Thymus (tissue), 11 donors: ENCODE results near the gene LRP1B. TPM values are rescaled to one million over a fixed set of nuclear protein-coding genes. Genes with fewer than 3 reads are reported as not detected.

Experiments used
- DNase-seq, 9 donors: peaks; one replicate each; pipeline ENCODE4 v3.0.0-alpha.2; 2013; ENCODE audit warnings: low spot score in 9 of 9, low read depth in 6 of 9, missing footprints in 1 of 9
- H3K27ac ChIP-seq, 2 donors: one replicate each; pipeline ENCODE4 v1.5.1; 2013; ENCODE audit warnings: control low read depth in 1 of 2, low read depth in 1 of 2, low read length in 1 of 2, mild to moderate bottlenecking in 1 of 2, moderate library complexity in 1 of 2
- H3K27me3 ChIP-seq, 2 donors: one replicate each; pipeline ENCODE4 v1.5.1; 2013; ENCODE audit warnings: low read length in 1 of 2; ENCODE audit not compliant: control insufficient read depth in 2 of 2, insufficient read depth in 1 of 2
- H3K36me3 ChIP-seq, 2 donors: one replicate each; pipeline ENCODE4 v1.5.1; 2013; ENCODE audit warnings: low read length in 1 of 2, mild to moderate bottlenecking in 1 of 2, moderate library complexity in 1 of 2; ENCODE audit not compliant: control insufficient read depth in 2 of 2, insufficient read depth in 2 of 2
- H3K4me1 ChIP-seq, 2 donors: one replicate each; pipeline ENCODE4 v1.5.1; 2013; ENCODE audit warnings: low read length in 2 of 2; ENCODE audit not compliant: control insufficient read depth in 2 of 2, insufficient read depth in 2 of 2
- H3K4me3 ChIP-seq, 2 donors: one replicate each; pipeline ENCODE4 v1.5.1; 2013; ENCODE audit warnings: low read length in 2 of 2, control low read depth in 1 of 2, mild to moderate bottlenecking in 1 of 2
- H3K9me3 ChIP-seq, 2 donors: one replicate each; pipeline ENCODE4 v1.5.1; 2013; ENCODE audit warnings: low read length in 1 of 2, mild to moderate bottlenecking in 1 of 2; ENCODE audit not compliant: control insufficient read depth in 2 of 2, insufficient read depth in 1 of 2
- WGBS: extraction: QIAGEN DNeasy Blood & Tissue Kit; methylation state at CpG from one replicate; pipeline ENCODE4 v1.1.7; 2013; 5-methylcytosine and 5-hydroxymethylcytosine counted together
- polyA plus RNA-seq: library from polyadenylated mRNA; stranded (reverse); fragments of 200-250 nt; gene quantifications from one replicate; pipeline ENCODE4 v1.2.3, GENCODE V29; 2013
- total RNA-seq: library from RNA; stranded (reverse); fragments of 120-200 nt; gene quantifications from one replicate; pipeline ENCODE4 v1.2.4, GENCODE V29; 2013
- donor health status: healthy.

Gene LRP1B
- total and polyA plus RNA-seq, 2 donors, result 0.18 to 0.28 TPM

- WGBS, result 90% methylated on average over 1 of the region's 1 CpG
- no peaks in the 10 kb centered on the region for H3K4me1 ChIP-seq
- DNase-seq, result no peak
- no peak overlapping the region for H3K27ac ChIP-seq
- H3K4me3 ChIP-seq, result no peak overlapping the region
- H3K27me3 ChIP-seq, result no peaks in the 10 kb centered on the region
- H3K9me3 ChIP-seq, result no peaks in the 10 kb centered on the region
- no peaks in the 10 kb centered on the region for H3K36me3 ChIP-seq
Observed at GRCh38 chr2:141522702-141523101, 608.1 kb downstream of the LRP1B start.

GRCh38 chr2:141522048-141522447 is 608.8 kb downstream of the LRP1B start:
- no peaks in the 10 kb centered on the region for H3K36me3 ChIP-seq
- no peak overlapping the region for H3K27ac ChIP-seq
- no peaks in the 10 kb centered on the region for H3K4me1 ChIP-seq
- no peak for DNase-seq
- H3K4me3 ChIP-seq, result no peak overlapping the region
- WGBS, result 92% methylated on average over 3 of the region's 3 CpGs
- no peaks in the 10 kb centered on the region for H3K9me3 ChIP-seq
- no peaks in the 10 kb centered on the region for H3K27me3 ChIP-seq

- Histone ChIP-seq H3K36me3 (no peaks in the 10 kb centered on the region), H3K4me1 (no peaks in the 10 kb centered on the region), H3K9me3 (no peaks in the 10 kb centered on the region), H3K27ac (no peak overlapping the region), H3K4me3 (no peak overlapping the region), H3K27me3 (no peaks in the 10 kb centered on the region)
- DNase-seq, result no peak
- 94% methylated on average over 2 of the region's 2 CpGs for WGBS
Observed at GRCh38 chr2:141519906-141520305, 610.9 kb downstream of the LRP1B start.

DNA sequence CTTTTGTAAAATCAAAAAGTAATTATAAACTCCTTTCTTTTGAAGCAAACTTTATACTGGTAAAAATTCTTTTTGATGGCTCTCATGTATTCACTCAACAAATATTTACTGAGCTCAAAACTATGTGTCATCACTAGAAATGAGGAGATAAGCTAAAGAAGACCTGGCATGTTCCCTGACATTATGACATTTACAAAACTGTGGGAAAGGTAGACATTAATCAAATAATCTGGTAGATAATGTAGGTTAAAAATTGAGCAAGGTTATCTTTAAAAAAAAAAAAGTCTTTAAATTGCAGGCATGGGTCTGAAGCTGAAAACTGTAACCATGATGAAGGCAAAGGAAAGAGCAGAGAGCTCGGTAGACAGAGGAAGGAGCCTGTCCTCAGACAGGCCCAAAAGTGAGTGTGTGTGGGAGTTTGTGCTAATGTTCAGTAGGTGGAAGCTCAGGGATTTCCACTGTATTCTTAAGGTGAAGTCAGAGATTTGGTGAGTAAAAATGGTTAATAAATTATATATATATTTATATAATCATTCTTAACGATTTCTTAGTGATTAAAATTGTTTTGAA is 612.9 kb downstream of the LRP1B start:
- Histone ChIP-seq H3K27ac (no peak overlapping the region), H3K4me3 (no peak overlapping the region), H3K4me1 (no peaks in the 10 kb centered on the region), H3K36me3 (no peaks in the 10 kb centered on the region), H3K9me3 (no peaks in the 10 kb centered on the region), H3K27me3 (no peaks in the 10 kb centered on the region)
- 95% methylated on average over 2 of the region's 2 CpGs for WGBS
- no peak for DNase-seq

DNA sequence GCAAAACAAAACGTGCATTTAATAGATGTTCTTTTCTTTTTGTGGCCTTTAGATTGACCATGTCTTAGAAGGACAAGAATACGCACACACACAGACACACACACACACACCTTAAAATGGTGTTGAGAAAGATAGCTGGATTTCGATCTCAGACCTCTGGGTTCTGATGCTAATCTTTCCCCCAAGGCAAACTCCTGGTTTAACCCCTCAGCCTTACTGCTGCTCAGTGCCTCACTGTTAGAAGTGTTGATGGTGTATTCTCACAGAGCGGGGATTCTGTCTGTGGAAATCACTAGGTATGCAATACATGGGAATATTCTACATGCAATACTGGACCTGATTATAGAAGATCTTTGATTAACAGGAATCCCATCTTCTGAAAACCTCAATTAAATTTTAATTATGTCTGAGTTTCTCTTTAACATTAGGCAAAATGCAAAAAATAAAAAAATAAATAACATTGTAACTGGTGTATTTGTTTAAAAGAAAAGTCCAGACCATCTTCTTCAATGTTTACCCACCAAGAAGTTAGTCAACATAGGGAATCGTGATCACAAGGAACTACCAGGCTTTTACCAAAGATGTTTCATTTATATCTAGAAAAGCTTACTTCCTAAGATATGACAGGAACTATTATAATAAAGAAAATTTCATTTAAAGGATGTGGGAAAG is 613.5 kb downstream of the LRP1B start:
- WGBS, result 77% methylated on average over 5 of the region's 5 CpGs
- no peaks in the 10 kb centered on the region for H3K36me3 ChIP-seq
- H3K27me3 ChIP-seq, result no peaks in the 10 kb centered on the region
- H3K9me3 ChIP-seq, result no peaks in the 10 kb centered on the region
- H3K4me3 ChIP-seq, result no peak overlapping the region
- H3K27ac ChIP-seq, result no peak overlapping the region
- no peak for DNase-seq
- H3K4me1 ChIP-seq, result no peaks in the 10 kb centered on the region

DNA sequence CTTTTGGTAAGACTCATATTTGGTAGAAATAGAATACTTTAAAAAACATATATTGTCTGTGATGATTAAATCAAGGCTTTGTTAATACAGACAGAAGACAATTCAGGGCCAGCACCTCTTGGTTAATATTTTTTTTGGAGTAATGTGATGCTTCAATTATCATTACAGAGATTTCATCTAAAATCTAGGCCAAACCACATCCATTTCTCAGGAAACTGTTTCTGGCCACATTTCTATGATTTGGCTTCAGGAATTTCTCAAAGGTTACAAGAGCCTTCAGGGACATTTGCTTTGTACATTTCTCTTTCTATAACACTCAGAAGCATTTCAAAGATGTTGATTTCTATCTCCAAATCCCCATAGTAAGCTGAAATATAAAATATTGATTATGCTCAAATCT is 614.9 kb downstream of the LRP1B start:
- H3K27me3 ChIP-seq, result no peaks in the 10 kb centered on the region
- H3K4me3 ChIP-seq, result no peak overlapping the region
- DNase-seq, result no peak
- H3K9me3 ChIP-seq, result no peaks in the 10 kb centered on the region
- H3K4me1 ChIP-seq, result no peaks in the 10 kb centered on the region
- H3K27ac ChIP-seq, result no peak overlapping the region
- no peaks in the 10 kb centered on the region for H3K36me3 ChIP-seq

DNA sequence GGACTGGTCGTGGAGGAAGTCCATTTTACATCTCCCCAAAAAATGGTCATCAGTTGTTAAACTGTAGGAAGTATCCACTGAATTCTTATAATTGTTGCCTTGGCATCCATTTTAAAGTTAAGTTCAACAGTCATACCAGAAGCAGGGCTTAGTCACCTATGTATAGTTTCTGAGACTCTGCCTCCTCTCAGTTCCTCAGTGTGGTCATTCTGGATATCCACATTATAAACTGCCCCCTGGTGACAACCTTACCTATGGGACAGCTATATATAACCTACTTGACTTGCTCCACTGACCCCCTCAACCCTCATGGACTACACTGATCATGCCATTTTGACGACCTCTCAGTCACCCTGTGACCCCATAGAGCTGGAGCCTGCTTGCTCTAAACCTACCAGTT is 617.0 kb downstream of the LRP1B start:
- no peak for DNase-seq
- WGBS, result 47% methylated on average over 2 of the region's 2 CpGs
- no peaks in the 10 kb centered on the region for H3K9me3 ChIP-seq
- no peak overlapping the region for H3K27ac ChIP-seq
- H3K27me3 ChIP-seq, result no peaks in the 10 kb centered on the region
- no peaks in the 10 kb centered on the region for H3K4me1 ChIP-seq
- H3K4me3 ChIP-seq, result no peak overlapping the region
- H3K36me3 ChIP-seq, result no peaks in the 10 kb centered on the region

DNA sequence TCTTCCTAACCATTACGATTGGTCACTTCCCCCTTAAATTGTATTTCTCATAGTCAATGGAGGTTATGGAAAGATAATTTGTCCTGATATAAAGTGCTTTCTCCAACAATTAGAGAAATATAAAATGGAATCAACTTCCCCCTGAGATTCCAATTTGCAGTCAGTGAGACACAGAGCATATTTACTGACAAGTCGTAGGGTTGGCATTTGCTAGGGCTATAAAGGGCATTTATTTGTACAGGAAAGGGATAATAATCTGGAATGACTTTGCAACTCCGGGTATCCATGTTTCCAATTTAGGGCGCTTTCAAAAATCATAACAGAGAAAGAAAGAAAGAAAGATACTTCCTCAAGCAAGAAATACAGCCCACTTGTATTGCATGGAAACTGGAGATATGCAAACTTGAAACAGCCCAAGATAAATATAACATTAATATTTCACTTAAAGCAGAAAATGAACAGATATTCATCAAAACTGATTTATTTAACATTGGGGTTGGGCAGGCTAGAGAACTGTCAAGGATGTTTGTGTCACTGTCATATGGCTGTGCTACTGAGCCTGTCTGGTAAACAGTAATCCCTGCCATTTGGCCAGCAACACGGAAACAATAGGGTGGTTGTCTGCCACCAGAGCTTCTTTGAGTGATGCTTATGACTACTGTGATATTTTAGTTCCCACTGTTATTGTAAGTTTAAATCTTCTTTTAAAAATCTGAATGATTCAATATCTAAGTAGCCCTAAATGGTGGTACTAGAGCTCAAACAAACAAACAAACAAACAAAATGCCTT is 621.8 kb downstream of the LRP1B start:
- H3K4me1 ChIP-seq, result no peaks in the 10 kb centered on the region
- H3K36me3 ChIP-seq, result no peaks in the 10 kb centered on the region
- no peak overlapping the region for H3K4me3 ChIP-seq
- WGBS, result 75% methylated on average over 5 of the region's 5 CpGs
- no peaks in the 10 kb centered on the region for H3K9me3 ChIP-seq
- H3K27me3 ChIP-seq, result no peaks in the 10 kb centered on the region
- no peak for DNase-seq
- no peak overlapping the region for H3K27ac ChIP-seq

DNA sequence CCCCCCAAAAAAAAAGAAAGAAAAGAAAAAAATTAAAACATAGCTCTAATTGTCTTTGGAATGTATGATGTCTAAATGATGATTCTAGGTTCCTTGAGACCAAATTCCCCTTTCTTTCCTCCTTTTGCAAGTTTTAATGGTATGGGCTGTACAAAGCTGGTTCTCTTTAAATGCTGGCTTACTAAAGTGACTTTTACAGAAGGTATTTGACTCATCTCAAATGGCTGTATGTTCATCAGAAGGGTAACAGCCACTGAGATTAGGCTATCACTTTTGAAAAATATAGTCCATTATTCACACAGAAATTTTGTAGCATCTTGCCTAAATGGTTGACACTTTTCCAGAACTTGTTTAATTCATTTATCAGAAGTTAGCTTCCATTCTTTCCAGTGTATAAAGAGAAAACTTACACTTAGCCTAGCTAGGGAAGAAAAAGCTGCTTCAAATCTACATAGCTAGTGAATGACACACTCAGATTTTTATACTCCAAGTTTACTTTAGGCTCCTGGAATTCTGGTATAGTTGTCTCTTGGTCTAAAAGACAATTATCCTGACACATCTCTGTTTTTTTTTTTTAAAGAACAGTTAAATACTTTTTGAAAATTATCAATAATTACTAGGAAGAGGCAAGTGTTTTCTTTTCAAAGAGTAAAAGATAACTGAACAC is 622.6 kb downstream of the LRP1B start:
- Histone ChIP-seq H3K9me3 (no peaks in the 10 kb centered on the region), H3K27me3 (no peaks in the 10 kb centered on the region), H3K27ac (no peak overlapping the region), H3K4me1 (no peaks in the 10 kb centered on the region), H3K36me3 (no peaks in the 10 kb centered on the region), H3K4me3 (no peak overlapping the region)
- no peak for DNase-seq
